ENCODE measurements around the gene RBMS3.

DNA sequence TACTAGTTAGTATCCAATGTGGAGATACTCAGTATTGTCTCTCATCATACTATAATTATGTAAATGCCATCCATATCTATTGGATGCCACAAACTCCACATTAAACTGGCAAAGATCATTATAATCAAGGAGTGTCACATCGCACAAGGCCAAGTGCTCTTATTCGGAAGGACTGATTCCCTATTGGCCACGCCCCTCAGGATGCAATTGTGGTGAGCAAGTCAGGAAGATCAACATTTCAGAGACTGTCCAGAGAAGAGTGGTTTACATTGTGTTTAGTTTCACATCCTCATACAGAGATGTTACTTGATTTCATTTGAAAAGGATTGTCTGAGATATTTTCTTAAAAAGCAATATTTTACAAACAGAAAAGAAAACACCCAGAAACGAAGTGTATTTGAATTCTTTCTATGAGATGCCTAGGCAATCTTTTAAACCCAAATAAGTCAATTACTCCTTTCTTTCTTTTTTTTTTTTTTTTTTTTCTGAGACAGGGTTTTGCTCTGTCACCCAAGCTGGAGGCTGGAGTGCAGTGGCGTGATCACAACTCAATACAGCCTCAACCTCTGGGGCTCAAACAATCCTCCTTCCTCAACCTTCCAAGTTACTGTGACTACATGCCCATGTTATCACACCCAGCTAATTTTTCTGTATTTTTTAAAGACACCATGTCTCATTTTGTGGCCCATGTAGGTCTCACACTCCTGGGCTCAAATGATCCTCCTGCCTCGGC is 369.1 kb downstream of the RBMS3 start:
- TF ChIP-seq POLR2A (IDR thresholded peaks at IDR 0.05) (no peak), POLR2AphosphoS5 (IDR thresholded peaks at IDR 0.05) (no peak)
- TF ChIP-seq, protein P1, sequence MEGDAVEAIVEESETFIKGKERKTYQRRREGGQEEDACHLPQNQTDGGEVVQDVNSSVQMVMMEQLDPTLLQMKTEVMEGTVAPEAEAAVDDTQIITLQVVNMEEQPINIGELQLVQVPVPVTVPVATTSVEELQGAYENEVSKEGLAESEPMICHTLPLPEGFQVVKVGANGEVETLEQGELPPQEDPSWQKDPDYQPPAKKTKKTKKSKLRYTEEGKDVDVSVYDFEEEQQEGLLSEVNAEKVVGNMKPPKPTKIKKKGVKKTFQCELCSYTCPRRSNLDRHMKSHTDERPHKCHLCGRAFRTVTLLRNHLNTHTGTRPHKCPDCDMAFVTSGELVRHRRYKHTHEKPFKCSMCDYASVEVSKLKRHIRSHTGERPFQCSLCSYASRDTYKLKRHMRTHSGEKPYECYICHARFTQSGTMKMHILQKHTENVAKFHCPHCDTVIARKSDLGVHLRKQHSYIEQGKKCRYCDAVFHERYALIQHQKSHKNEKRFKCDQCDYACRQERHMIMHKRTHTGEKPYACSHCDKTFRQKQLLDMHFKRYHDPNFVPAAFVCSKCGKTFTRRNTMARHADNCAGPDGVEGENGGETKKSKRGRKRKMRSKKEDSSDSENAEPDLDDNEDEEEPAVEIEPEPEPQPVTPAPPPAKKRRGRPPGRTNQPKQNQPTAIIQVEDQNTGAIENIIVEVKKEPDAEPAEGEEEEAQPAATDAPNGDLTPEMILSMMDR (IDR thresholded peaks at IDR 0.05) = no peak
